GM18505 (cell line): ENCODE data around the gene CNOT2.

Source experiments
- ATAC-seq: cut with Tn5 transposase; IDR thresholded peaks from one replicate; pipeline ENCODE4 v1.9.1; 2021; ENCODE audit not compliant: unreplicated experiment
- POLR2A ChIP-seq: IDR thresholded peaks from 4 replicates; pipeline ENCODE4 v1.6.1; 2011; ENCODE audit warnings: borderline replicate concordance; ENCODE audit not compliant: insufficient read depth, insufficient read length; ENCODE audit errors: extremely low read depth

Gene CNOT2

GRCh38 chr12:70403826-70404225, 160.6 kb downstream of the CNOT2 start:
- no peak for TF ChIP-seq POLR2A
- no peak for ATAC-seq
